Fibroblast of lung (primary cell): ENCODE measurements around the gene C17orf50.

Experiments used
- EZH2 ChIP-seq: IDR thresholded peaks from 2 replicates; pipeline ENCODE4 v1.5.1; 2012; ENCODE audit warnings: low read length, control low read depth, mild to moderate bottlenecking; ENCODE audit errors: missing control alignments
- TF ChIP-seq, protein P1 (sequence below), 2 donors: IDR thresholded peaks in 1 of 2; conservative IDR thresholded peaks in 1 of 2; 1 replicate in 1 of 2; 2 replicates in 1 of 2; pipeline ENCODE4 v1.5.1; 2011 to 2012; ENCODE audit warnings: low read length in 2 of 2, control low read depth in 1 of 2, inconsistent platforms in 1 of 2, low read depth in 1 of 2, mild to moderate bottlenecking in 1 of 2

DNA sequence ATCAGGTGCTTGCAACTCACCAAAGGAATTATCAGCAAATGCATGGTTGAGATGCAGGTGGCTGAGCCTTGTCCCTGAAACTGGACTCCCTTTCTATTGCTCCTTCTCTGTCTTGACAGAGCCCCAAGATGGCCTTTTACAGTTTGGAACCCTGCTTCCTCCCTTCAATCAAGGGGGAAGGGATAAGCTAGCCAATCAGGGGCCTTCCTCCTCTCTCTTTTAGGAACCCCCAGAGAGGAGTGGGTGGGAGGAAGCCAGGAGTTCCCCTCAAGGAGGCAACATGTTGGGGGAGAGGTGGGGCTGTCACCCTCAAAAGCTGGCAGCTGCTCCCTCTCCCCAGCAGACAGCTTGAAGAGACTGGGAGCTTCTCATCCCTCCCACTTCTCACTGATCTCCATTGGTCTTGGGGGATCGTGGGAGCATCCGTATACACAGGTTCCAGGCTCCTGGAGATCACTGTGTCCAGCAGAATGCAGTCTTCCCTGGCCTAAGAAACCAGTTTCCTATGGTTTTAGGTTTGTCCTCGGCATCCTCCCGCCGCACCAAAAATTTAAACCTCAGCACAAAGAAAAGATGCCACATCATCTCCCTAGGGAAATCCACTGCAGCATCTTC, 22.1 kb upstream of the C17orf50 start:
- TF ChIP-seq EZH2: peak; percentile 43
- TF ChIP-seq, protein P1, sequence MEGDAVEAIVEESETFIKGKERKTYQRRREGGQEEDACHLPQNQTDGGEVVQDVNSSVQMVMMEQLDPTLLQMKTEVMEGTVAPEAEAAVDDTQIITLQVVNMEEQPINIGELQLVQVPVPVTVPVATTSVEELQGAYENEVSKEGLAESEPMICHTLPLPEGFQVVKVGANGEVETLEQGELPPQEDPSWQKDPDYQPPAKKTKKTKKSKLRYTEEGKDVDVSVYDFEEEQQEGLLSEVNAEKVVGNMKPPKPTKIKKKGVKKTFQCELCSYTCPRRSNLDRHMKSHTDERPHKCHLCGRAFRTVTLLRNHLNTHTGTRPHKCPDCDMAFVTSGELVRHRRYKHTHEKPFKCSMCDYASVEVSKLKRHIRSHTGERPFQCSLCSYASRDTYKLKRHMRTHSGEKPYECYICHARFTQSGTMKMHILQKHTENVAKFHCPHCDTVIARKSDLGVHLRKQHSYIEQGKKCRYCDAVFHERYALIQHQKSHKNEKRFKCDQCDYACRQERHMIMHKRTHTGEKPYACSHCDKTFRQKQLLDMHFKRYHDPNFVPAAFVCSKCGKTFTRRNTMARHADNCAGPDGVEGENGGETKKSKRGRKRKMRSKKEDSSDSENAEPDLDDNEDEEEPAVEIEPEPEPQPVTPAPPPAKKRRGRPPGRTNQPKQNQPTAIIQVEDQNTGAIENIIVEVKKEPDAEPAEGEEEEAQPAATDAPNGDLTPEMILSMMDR (conservative IDR thresholded peaks at IDR 0.05 in 1 of 2, IDR thresholded peaks at IDR 0.05 in 1 of 2; ENCODE audit: low read depth in 1 of 2, low read length in 2 of 2): no peak
